IPS-18a (cell line): ENCODE results near the gene ESF1.

ENCODE experiments used
- H3K27ac ChIP-seq: one replicate; pipeline ENCODE4 v1.5.1; 2013; ENCODE audit warnings: low read length
- H3K27me3 ChIP-seq: one replicate; pipeline ENCODE4 v1.6.1; 2013; ENCODE audit warnings: mild to moderate bottlenecking, low read length; ENCODE audit not compliant: control insufficient read depth, insufficient read depth
- H3K36me3 ChIP-seq: one replicate; pipeline ENCODE4 v1.6.1; 2013; ENCODE audit warnings: low read depth, low read length; ENCODE audit not compliant: control insufficient read depth
- H3K4me1 ChIP-seq: one replicate; pipeline ENCODE4 v1.6.1; 2013; ENCODE audit warnings: low read depth, low read length; ENCODE audit not compliant: control insufficient read depth
- H3K4me3 ChIP-seq: one replicate; pipeline ENCODE4 v1.5.1; 2013; ENCODE audit warnings: low read length
- H3K9ac ChIP-seq: one replicate; pipeline ENCODE4 v1.6.1; 2013; ENCODE audit warnings: mild to moderate bottlenecking, low read length, moderate library complexity
- H3K9me3 ChIP-seq: one replicate; pipeline ENCODE4 v1.6.1; 2013; ENCODE audit warnings: low read depth, low read length; ENCODE audit not compliant: control insufficient read depth

The ESF1 gene

GRCh38 chr20:13672690-13673089 is 112.0 kb downstream of the ESF1 start:
- Histone ChIP-seq H3K9me3 (no peaks in the 10 kb centered on the region), H3K9ac (no peak overlapping the region), H3K4me1 (no peaks in the 10 kb centered on the region), H3K27me3 (no peaks in the 10 kb centered on the region), H3K36me3 (no peaks in the 10 kb centered on the region), H3K4me3 (no peak overlapping the region), H3K27ac (no peak overlapping the region)

DNA sequence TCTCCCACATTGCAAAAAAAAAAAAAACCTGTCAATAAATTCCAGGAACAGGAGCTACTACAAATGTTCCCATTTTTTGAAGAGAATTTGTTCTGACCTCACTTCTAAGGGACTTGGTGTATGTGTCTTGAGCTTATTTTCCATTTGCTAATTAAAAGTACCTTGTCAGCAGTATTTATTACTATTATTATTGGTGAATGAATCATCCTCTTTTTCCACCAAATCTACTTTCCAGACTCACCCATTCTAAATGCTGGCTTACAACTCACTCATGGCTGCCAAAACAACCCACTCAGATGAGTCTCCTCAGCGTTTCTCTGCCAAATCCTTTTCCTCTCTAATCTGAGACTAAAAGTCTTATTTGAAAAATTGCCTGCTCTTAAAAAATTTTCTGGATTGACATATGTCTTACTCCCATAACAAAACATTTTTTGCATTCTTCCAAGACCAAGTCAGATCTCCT is 112.8 kb downstream of the ESF1 start:
- Histone ChIP-seq H3K9ac (no peak overlapping the region), H3K9me3 (no peaks in the 10 kb centered on the region), H3K36me3 (no peaks in the 10 kb centered on the region), H3K4me3 (no peak overlapping the region), H3K27me3 (no peaks in the 10 kb centered on the region), H3K4me1 (no peaks in the 10 kb centered on the region), H3K27ac (no peak overlapping the region)

GRCh38 chr20:13671512-13671911 is 113.2 kb downstream of the ESF1 start:
- H3K27ac ChIP-seq = no peak overlapping the region
- no peaks in the 10 kb centered on the region for H3K36me3 ChIP-seq
- no peaks in the 10 kb centered on the region for H3K4me1 ChIP-seq
- no peaks in the 10 kb centered on the region for H3K27me3 ChIP-seq
- no peak overlapping the region for H3K4me3 ChIP-seq
- H3K9me3 ChIP-seq = no peaks in the 10 kb centered on the region
- H3K9ac ChIP-seq = no peak overlapping the region

- H3K27ac ChIP-seq = no peak overlapping the region
- no peak overlapping the region for H3K4me3 ChIP-seq
- no peak overlapping the region for H3K9ac ChIP-seq
- H3K36me3 ChIP-seq = no peaks in the 10 kb centered on the region
- H3K9me3 ChIP-seq = no peaks in the 10 kb centered on the region
- H3K27me3 ChIP-seq = no peaks in the 10 kb centered on the region
- no peaks in the 10 kb centered on the region for H3K4me1 ChIP-seq
These were observed 114.6 kb downstream of the ESF1 start for GRCh38 chr20:13670160-13670559.

DNA sequence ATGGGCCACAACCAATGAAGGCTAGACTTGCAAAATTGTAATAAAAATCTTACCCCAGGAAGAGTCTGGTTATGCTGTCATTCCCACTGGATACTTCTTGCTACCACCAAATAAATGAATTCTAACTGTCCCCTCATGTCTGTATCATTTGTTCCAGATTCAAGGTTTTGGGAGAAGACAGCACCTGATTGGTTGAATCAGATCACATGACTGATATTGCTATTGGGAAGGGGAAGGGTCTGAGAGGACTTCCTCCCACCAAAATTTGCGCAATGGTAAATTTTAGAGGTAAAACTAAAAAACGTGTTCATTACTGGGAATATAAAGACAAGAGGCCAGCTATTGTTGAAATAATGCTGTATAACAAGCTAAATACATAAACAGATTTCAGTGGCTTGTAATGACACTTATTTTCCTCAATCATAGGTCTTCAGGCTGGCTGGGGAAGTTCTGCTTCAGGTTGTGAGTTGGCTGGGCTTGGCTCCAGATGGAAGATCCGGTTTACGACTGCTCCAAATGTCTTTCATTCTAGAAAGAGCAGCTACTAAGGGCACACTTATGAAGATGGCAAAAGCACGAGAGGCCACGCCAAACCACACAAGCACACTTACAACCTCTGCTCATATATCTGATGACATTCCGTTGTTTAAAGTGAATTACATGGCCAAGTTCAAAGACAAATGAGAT is 118.9 kb downstream of the ESF1 start:
- Histone ChIP-seq H3K4me3 (no peak overlapping the region), H3K9ac (no peak overlapping the region), H3K9me3 (no peaks in the 10 kb centered on the region), H3K36me3 (no peaks in the 10 kb centered on the region), H3K4me1 (no peaks in the 10 kb centered on the region), H3K27me3 (no peaks in the 10 kb centered on the region), H3K27ac (no peak overlapping the region)
